GM19328 (cell line): Measurements from ENCODE around the gene FOXN3.

Experiments
- ATAC-seq: cut with Tn5 transposase; IDR thresholded peaks from one replicate; pipeline ENCODE4 v1.9.1; 2021; ENCODE audit warnings: mild to moderate bottlenecking, moderate library complexity; ENCODE audit not compliant: unreplicated experiment

FOXN3 gene, protein sequence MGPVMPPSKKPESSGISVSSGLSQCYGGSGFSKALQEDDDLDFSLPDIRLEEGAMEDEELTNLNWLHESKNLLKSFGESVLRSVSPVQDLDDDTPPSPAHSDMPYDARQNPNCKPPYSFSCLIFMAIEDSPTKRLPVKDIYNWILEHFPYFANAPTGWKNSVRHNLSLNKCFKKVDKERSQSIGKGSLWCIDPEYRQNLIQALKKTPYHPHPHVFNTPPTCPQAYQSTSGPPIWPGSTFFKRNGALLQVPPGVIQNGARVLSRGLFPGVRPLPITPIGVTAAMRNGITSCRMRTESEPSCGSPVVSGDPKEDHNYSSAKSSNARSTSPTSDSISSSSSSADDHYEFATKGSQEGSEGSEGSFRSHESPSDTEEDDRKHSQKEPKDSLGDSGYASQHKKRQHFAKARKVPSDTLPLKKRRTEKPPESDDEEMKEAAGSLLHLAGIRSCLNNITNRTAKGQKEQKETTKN

DNA sequence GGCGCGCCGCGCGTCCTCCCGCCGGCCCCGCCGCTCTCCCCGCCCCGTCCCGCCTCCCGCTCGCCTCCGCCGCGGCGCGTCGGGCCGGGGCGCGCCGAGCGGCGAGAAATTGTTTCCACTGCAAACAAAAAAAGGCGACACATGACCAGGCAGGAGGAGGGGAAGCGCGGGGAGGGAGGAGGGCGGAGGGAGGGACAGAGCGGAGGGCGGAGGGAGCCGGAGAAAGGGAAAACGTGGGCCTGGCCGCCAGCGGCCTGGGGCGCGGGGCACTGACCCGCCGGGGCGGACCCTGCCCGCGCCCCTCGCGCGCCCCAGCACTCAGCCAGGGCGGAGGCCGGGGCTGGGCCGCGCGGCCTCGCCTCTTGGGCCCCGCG, at the start of gene FOXN3:
Gene FOXN3, minus strand, starts transcription at position 143 of the 374 bp plus-strand sequence. CDS start 4,757 bp downstream, outside the sequence.
- ATAC-seq = peak; percentile 42

DNA sequence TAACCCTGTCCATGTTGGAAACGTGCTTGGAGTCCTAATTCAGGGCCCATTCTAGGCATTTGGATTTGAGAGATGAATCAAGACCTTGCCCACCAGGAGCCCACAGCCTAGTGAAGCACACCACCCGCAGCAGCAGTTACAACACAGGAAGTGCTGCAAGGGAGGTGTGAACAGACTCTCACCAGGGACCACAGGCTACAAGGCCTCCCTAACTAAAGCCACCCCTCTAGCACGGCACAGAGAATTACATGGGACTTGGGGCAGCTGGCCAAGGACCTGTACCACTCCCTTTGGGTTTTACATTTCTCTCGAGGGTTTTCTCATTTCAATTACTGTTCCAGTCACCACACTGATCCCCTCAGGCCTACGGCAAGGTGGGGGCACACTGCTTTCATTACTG, 49.5 kb upstream of the FOXN3 start:
- ATAC-seq = no peak

DNA sequence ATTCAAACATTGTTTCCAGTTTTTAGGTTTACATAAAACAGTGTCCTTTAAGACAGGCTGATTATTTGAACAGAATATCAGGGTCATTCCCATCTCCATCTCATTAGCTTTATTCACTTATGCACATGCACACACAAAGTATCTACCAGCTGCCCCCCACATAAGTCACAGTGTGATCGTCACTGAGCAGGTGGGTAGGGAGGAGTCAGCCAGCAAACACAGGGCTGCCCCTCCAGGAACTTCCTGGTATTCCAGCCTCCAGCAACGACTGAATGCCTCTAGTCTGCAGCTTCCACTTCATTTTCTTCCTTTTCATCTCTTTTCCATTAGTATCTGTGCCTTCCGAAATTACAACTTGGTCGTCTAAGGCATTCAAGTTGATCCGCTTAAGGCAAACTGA, 48.8 kb upstream of the FOXN3 start:
- ATAC-seq = no peak

DNA sequence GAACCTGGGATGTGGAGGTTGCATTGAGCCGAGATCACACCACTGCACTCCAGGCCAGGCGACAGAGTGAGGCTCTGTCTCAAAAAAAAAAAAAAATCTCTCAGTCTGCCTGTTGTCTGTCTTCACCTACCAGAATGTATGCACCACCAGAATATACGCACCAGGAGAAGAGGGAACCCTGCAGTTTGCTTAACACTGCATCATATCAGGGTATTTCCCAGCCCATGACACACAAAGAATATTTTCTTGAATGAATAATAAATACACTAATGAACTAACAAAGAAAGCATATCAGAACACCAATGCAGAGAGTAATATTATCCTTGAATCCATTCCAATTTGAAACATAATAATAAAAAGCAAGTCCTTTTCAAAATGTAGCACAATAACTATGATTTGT, 44.2 kb upstream of the FOXN3 start:
- no peak for ATAC-seq

DNA sequence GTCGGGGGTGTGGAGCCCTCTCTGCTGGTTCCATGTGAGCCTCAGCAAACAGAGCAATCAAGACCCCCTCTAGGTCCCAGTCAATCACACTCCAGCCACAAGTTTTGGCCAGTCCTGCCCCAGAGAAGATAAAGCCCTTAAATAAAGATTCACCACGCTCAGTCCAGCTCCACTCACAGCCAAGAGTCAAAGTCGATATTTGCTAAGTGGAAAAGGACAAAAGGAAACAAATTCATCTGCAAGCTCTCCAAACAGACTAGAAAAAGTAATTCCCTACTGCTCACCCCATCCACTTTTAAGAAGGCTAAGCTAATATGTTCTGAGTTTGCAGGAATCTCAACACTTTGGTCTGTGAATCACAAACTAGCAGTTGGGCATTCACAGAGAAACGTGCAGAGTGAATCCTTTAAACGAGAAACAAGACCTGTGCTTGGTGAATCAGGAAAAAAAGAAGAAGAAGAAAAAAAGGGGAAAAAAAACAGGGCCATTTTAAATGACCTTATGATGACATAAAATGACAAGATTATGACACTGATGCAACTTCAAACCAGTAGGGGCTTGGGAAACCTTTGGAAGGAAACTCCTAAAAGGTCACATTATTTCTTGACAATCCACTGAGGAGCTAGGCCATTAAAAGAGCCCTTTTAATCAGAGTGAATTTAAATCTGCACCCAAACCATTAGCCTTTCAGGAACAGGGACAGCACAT, 41.8 kb upstream of the FOXN3 start:
- no peak for ATAC-seq

DNA sequence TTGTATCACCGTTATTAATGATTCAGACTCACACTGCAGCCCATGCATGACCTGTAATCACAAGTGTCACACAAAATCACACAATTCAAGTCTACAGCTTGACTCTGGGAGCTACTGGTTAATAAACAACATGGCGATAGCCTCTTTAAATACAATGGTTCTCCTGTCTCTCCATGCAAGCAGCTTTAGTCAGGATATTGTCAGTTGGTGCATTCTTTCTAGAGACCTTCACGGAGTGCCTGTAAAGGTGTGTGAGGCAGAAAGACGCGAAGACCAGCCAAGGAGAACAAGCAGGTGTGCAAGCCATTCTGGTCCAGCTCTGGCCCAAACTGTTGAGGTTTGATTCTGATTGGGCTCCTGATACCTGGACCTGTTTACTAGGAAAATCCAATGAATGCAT, 40.0 kb upstream of the FOXN3 start:
- ATAC-seq = no peak

DNA sequence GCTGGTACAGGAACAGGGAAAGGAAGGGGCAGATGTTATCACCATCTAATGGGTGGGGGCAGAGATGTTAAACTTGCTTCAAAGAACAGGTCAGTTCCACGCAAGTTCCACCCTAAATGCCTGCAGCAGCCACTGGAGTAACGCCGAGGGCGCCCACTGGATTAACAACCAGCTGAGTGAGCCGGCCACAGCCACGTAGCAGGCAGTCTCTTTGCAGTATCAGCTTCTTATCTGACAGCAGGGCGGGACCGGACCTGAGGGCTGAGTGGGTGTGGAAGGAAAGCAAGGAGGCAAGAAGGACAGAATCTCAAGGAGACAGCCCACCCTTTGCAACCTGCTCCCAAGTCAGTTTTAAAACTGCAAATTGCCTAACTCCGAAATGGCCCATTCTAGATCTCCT, 38.4 kb upstream of the FOXN3 start:
- no peak for ATAC-seq

DNA sequence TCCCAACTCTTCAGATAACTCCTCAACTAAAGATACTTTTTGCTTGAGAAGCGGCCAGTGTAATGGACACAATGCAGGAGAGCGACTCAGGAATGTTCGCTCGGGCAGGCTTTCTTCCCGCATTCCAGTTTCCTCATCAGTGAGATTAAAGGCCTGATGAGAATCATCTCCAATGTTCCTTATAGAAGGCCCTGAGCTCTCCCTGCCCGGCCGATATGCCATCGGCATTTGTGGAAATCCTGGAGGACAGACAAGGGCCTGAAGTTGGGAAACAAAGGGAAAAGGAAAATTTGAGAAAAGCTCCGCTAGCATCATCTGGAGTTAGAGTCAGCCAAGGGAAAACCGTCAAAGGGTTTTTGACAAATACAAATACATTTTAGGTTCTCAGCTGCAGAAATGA, 38.0 kb upstream of the FOXN3 start:
- no peak for ATAC-seq

DNA sequence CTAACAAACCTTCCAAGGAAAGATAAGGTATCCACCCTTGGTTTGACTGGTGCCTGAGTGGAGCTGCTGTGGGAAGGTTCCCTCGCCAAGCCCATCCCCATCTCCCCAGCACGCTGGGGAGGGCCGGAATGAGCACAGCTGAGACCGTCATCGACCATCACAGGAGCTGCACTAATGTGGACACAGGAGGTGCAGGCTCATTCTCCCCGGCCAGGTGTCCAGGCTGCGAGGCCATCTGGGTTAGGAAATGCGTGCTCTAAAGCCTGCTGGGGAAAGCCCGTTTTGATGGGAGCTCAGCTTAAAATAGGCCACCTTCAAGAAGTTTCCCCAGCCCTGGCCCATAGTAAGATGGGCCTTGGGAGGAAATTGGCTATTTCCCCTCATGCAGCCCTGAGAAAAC, 35.2 kb upstream of the FOXN3 start:
- ATAC-seq = no peak

DNA sequence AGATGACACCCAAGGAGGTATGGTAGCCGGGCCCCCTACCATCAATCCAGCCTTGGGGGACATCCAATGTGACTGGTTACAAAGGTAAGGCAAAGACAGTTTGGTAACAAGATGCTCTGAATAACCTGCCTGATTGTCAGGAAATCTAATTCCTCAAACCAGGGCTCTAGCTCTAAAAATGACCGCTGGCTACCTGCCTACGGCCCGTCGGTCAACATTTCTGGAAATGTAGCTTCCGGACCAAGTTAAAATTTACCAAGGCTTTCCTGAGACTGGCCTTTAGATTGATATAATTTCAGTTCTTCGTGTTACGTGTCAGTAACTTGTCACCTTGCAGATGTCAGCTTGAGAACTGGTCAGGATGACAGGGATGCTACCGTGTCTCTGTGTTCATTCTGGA, 34.2 kb upstream of the FOXN3 start:
- ATAC-seq = no peak

DNA sequence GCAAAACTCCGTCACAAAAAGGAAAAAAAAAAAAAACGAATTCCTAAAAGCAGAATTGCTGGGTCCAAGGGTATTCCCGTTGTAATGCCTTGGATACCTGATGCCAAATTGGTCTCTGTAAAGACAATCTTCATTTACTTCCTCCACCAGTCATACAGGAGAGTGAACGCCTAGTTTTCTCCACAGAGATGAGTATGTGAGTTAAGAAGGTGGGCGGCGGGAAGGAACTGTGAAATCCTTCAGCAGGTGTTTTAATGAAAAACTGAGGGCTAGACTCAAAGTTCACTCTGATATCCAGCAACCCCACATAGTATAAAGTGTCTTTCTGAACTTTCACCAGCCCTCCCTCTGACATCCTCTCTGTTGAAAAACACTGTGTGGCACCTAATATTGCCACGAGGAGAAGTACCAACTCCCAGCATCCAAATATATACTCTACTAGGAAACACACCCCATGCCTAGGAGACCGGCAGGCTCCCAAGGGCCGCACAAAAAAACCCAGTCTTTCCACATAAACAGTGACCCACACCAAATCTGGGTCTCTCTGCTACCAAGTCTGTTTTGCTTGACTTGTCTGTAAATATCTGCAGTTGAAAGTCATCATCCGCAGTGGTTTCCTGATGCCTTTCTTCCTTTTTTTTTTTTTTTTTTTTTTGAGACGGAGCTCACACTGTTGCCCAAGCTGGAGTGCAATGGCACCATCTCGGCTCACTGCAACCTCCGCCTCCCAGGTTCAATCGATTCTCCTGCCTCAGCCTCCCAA, 30.3 kb upstream of the FOXN3 start:
- no peak for ATAC-seq

DNA sequence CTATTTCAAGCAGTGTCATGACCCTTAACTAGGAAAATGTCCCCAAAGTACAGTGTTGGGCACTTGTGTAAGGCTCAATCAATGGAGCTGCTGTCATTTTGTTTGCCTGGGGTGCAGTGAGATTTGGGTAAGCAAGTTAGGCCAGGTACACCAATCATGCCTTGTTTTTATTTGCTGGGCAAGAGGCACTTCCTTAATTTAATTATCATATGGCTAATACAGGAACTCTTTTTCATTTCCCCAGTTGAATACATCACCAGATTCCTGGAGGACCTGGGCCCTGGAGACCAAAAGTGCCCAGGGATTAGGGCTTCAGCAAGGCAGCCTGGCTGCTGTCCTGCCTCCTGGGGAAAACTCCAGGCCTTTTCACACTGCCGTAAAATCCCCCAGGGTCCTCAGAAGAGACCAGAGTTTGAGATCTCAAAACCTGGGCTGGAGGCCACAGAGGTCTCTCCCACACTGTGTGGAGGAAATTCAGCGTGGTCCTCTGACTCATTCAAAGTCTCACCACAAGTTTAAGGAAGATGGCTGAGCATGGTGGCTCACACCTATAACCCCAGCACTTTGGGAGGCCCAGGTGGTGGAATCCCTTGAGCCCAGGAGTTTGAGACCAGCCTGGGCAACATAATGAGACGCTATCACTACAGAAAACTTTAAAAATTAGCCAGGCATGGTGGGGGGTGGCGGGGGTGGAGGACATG, 28.4 kb upstream of the FOXN3 start:
- no peak for ATAC-seq

DNA sequence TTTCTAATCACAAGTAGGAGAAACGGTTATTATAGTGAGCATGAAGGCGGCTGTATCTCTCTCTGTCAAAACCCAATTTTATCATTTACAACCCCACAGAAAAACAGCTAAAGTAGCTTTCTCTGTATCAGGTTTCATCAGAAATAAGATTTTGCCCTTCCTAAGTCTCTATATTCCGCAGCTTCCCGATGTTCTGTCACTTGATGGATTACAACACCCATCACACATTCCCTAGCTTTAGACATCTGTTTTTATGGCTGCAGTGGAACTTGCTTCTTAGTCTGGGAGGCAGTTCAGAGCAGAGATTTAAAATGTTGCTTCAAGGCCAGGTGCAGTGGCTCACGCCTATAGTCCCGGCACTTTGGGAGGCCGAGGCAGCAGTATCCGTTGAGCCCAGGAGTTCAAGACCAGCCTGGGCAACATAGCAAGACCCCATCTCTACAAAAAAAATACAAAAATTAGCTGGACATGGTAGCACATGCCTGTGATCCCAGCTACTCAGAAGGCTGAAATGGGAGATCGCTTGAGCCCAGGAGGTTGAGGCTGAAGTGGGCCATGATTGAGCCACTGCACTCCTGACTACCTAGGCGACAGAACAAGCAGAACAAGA, 27.6 kb upstream of the FOXN3 start:
- no peak for ATAC-seq

DNA sequence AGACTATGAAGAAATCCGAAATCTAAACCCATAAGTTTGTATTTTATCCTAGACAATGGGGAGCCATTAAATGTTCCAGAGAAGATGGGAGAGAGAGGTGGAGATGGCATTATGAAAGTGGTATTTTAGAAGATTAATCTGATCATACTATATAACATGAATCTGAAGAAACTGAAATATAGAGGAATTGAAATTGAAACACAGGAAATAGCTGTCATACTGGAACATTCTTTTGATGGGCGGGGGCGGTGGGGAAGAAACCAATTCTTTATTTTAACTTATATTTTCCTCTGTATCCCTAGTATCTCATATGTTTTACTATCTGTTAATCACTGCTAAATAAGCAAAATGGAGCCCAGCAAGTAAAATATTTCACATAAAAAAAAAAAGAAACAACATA, 27.0 kb upstream of the FOXN3 start:
- no peak for ATAC-seq

DNA sequence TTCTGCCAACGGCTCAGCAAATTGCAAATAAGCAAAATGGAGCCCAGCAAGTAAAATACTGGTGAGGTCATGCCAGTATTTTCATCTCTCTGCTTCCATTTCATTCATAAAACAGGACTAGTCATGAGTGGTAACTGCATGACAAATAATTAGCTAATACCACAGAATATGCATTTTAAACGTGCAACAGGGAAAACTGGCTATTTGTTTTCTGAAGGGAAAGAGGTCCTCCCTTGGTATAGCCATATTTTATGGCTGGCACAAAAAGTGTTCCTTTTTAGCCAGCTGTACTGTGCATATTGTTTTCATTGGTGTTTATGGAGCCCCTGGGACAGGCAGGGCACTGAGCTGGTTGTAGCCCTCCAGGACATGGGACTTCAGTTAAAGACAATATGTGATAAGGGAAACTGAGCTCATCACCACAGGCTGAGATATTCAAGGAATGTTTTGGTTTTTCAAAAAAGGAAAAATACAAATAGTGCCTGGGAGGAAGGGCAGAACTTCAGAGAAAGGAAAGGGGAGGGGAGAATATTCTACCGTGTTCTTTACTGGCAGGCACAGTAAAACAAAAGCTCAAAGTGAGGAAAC, 26.1 kb upstream of the FOXN3 start:
- no peak for ATAC-seq

DNA sequence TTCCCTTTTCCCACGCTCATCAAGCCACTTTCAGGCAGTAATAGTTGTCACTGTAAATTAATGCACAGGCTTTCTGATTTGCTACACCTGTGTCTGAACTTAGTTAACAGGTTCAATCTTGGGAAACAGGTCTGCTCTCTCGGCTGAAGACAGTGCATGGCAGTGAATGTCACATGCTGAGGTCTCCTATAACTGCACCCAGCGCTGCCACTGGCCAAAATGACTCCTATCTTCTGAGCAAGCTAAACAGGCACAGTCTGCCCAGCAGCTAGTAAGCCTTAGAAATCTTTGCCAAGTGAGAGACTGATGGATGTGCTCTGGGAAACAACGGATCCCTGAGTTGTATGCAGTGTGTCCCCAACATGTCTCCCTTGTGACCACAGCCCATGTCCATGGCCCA, 25.2 kb upstream of the FOXN3 start:
- no peak for ATAC-seq

DNA sequence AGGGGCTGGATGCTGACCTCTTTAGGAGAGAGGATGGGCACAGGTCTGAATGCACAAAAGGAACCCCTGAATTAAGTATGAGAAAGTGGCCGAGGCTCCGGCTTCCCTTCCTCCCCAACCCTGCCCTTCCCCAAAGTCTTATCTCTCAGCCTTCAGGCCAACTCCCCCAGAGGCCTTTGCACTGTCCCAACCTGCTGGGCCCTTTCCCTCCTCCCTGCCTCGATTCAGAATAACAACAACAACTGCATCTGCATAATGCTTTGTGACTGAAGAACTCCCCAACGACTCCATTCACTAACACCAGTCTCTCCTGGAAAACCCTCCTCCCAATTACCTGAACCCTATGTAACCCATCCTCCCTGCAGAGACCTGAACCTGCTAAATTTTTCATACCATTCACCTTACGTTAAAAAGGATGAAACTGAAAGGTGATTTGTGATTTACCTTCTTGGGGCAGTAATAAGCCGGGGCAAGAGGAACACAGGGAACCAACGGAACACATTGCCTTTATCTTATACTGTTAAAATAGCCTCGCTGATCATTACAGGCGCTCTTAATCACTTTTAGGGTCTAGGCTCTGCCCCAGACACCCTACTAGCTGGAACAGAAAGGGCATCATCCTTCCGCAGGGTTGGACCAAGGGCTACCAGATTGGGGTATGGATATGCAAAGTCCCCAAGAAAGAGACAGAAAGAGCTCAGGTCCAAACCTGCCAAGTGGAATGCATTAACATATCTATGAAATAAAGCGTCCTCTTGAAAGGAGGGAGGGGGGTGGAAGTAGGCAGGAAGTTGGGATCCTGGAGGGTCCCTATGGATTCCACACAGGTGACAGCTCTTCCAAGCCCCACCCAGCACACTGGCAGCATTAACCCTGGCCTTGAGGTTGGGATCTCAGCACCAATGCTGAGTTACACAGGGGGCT, 24.2 kb upstream of the FOXN3 start:
- ATAC-seq = no peak

DNA sequence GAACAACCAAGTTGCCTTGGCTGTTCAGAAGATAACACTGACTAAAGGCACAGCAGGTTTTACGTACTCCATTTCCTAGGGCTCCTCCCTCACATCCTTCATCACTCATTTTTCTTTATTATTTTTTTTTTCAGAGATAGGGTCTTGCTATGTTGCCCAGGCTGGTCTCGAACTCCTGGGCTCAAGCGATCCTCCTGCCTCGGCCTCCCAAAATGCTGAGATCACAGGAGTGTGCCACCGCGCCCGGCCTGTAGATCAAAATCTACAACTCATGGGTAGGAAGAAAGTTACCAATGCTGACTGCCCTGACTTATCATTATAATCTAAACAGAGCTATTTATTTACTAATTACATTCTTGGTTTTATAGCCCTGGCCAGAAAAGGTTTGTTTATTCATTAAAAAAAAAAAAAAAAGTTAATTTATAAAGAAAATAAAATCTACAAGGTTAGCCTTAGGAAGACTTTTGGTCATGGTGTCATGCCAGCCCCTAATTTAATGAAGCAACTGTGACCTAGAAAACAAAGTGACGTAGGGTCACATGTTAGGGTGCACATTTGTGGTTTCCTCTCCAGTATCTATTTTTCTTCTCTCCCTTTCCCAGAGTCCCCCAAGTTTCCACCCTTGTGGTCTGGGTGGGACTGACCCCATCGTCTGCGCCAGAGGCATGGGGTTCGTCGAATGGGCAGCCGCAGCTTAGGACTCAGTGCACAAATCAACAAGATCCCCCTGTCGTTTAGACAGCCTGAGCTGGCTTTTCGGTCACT, 19.0 kb upstream of the FOXN3 start:
- no peak for ATAC-seq
